ENCODE measurements around the gene CRK. TPM values are rescaled to one million over a fixed set of nuclear protein-coding genes. Genes with fewer than 3 reads are reported as not detected.
"Not testable (repeated sequence)": the region's sequence is repeated elsewhere in the genome, so short reads cannot be mapped to it uniquely, and the experiment has no call there.

CRK gene
- total RNA-seq, 1 donor from 2014 or later = 37.9 TPM

GRCh38 chr17:1399679-1400512 is 56.1 kb downstream of the CRK start, which contains the start of gene YWHAE:
YWHAE (minus strand) TSS chr17:1400222; CDS start chr17:1400110, 112 bp downstream.
- ATAC-seq (peak; percentile 98), DNase-seq (peak; percentile 99)
- intact Hi-C loops (cut with micrococcal nuclease) = no loop called here

GRCh38 chr17:1398931-1399678 is 56.9 kb downstream of the CRK start:
- DNase-seq = peak; percentile 74
- peak; percentile 56 for ATAC-seq
- intact Hi-C loops (cut with micrococcal nuclease) = no loop called here

GRCh38 chr17:1398028-1398427 is 58.0 kb downstream of the CRK start:
- DNase-seq (no peak), ATAC-seq (no peak)
- intact Hi-C loops (cut with micrococcal nuclease) = no loop called here

- intact Hi-C loops (cut with micrococcal nuclease); DNase-seq; ATAC-seq: not testable (repeated sequence)
Measured at GRCh38 chr17:1395876-1396665, 60.0 kb downstream of the CRK start.

- DNase-seq (no peak), ATAC-seq (no peak)
- intact Hi-C loops (cut with micrococcal nuclease) = no loop called here
Measured at GRCh38 chr17:1391577-1391976, 64.5 kb downstream of the CRK start.

GRCh38 chr17:1390432-1391367 is 65.3 kb downstream of the CRK start:
- intact Hi-C loops (cut with micrococcal nuclease) = no loop called here
- ATAC-seq (peak; percentile 81), DNase-seq (no peak)

- ATAC-seq; DNase-seq; intact Hi-C loops (cut with micrococcal nuclease): not testable (repeated sequence)
Measured at GRCh38 chr17:1387490-1388227, 68.4 kb downstream of the CRK start.

- DNase-seq; intact Hi-C loops (cut with micrococcal nuclease); ATAC-seq: not testable (repeated sequence)
Measured at GRCh38 chr17:1386675-1387190, 69.3 kb downstream of the CRK start.

GRCh38 chr17:1386265-1386664 is 69.8 kb downstream of the CRK start:
- DNase-seq (no peak), ATAC-seq (no peak)
- intact Hi-C loops (cut with micrococcal nuclease) = no loop called here

- intact Hi-C loops (cut with micrococcal nuclease) = no loop called here
- no peak for DNase-seq
- ATAC-seq = no peak
Measured at GRCh38 chr17:1385861-1386260, 70.2 kb downstream of the CRK start.

GRCh38 chr17:1384905-1385435 is 71.1 kb downstream of the CRK start:
- DNase-seq (no peak), ATAC-seq (no peak)
- intact Hi-C loops (cut with micrococcal nuclease) = no loop called here

GRCh38 chr17:1379930-1380313 is 76.1 kb downstream of the CRK start:
- DNase-seq (no peak), ATAC-seq (peak; percentile 10)
- intact Hi-C loops (cut with micrococcal nuclease) = no loop called here

- no peak for DNase-seq
- intact Hi-C loops (cut with micrococcal nuclease) = no loop called here
- ATAC-seq = peak; percentile 18
Measured at GRCh38 chr17:1379208-1379929, 76.7 kb downstream of the CRK start.

GRCh38 chr17:1378476-1378860 is 77.6 kb downstream of the CRK start:
- intact Hi-C loops (cut with micrococcal nuclease); DNase-seq; ATAC-seq: not testable (repeated sequence)

GRCh38 chr17:1377334-1377733 is 78.7 kb downstream of the CRK start:
- DNase-seq (no peak), ATAC-seq (no peak)
- intact Hi-C loops (cut with micrococcal nuclease) = no loop called here

GRCh38 chr17:1376061-1376460 is 80.0 kb downstream of the CRK start:
- ATAC-seq = no peak
- intact Hi-C loops (cut with micrococcal nuclease) = no loop called here
- DNase-seq = no peak

GRCh38 chr17:1375615-1376014 is 80.4 kb downstream of the CRK start:
- peak; percentile 23 for ATAC-seq
- intact Hi-C loops (cut with micrococcal nuclease) = no loop called here
- DNase-seq = no peak
